Epithelial cell of esophagus (primary cell): ENCODE data around the gene RHBDD3.
A peak's percentile ranks its signal among the peaks of the same experiment; 100 is the strongest.
"Not testable (repeated sequence)": the region's sequence is repeated elsewhere in the genome, so short reads cannot be mapped to it uniquely, and the experiment has no call there.

Experiments used
- DNase-seq: peaks from one replicate; pipeline ENCODE4 v3.0.0; 2010; ENCODE audit warnings: low read depth
- H3K4me3 ChIP-seq: 2 replicates; pipeline ENCODE4 v1.5.1; 2011; ENCODE audit warnings: mild to moderate bottlenecking, low read length, control low read depth
- CTCF ChIP-seq: IDR thresholded peaks from 2 replicates; pipeline ENCODE4 v1.5.1; 2011; ENCODE audit warnings: low read depth, mild to moderate bottlenecking, low read length, control low read depth, inconsistent platforms; ENCODE audit not compliant: insufficient read depth; ENCODE audit errors: missing control alignments

The RHBDD3 gene

GRCh38 chr22:29254286-29254660 is 13.5 kb downstream of the RHBDD3 start:
- no peak overlapping the region for H3K4me3 ChIP-seq
- TF ChIP-seq CTCF, result no peak
- no peak for DNase-seq

GRCh38 chr22:29253561-29254285 is 14.1 kb downstream of the RHBDD3 start:
- peak; percentile 57 for DNase-seq
- TF ChIP-seq CTCF, result no peak
- H3K4me3 ChIP-seq, result no peak overlapping the region

GRCh38 chr22:29251981-29252911 is 15.5 kb downstream of the RHBDD3 start:
- H3K4me3 ChIP-seq, result no peak overlapping the region
- no peak for TF ChIP-seq CTCF
- no peak for DNase-seq

- no peak for TF ChIP-seq CTCF
Measured at GRCh38 chr22:29251265-29251664, 16.5 kb downstream of the RHBDD3 start.

GRCh38 chr22:29247891-29248290 is 19.9 kb downstream of the RHBDD3 start:
- not testable (repeated sequence) for H3K4me3 ChIP-seq, DNase-seq

More at GRCh38 chr22:29251265-29251664, 16.5 kb downstream of the RHBDD3 start:
- DNase-seq, result no peak
- no peak overlapping the region for H3K4me3 ChIP-seq

- DNase-seq, result peak; percentile 64
Measured at GRCh38 chr22:29245626-29246385, 22.0 kb downstream of the RHBDD3 start.

More at GRCh38 chr22:29245626-29246385, 22.0 kb downstream of the RHBDD3 start:
- peak; percentile 99 for TF ChIP-seq CTCF
- no peak overlapping the region for H3K4me3 ChIP-seq
